LNCaP clone FGC (cell line): ENCODE measurements around the gene PSMB8.

Experiments used
- DNase-seq: peaks from one replicate; pipeline ENCODE4 v3.0.0-alpha.2; 2011; ENCODE audit warnings: low read depth
- H3K4me3 ChIP-seq: 2 replicates; pipeline ENCODE4 v1.5.1; 2011; ENCODE audit warnings: mild to moderate bottlenecking, low read depth, low read length, control low read depth
- TF ChIP-seq, protein P1 (sequence below): IDR thresholded peaks from 2 replicates; pipeline ENCODE4 v1.5.1; 2012; ENCODE audit warnings: mild to moderate bottlenecking; ENCODE audit not compliant: control insufficient read depth, insufficient read depth; ENCODE audit errors: extremely low read depth

PSMB8 gene

DNA sequence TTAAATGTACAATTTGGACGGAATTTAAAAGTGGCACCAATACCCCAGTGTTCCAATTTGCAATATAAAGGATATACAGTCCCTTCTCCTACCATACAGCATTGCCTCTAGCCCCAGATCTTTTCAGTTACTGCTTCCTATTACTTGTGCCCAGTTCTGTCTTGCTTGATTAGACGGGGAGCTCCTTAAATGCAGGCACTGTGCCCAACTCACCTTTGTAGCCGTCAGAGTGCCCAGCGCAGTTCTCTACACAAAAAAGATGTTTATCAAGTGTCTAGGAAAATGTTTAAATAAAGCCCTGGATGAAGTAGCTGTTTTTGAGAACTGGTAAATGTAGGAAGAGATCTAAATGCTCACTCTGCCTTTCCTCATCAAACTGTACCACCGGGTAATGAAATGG is 12.9 kb downstream of the PSMB8 start:
- TF ChIP-seq, protein P1, sequence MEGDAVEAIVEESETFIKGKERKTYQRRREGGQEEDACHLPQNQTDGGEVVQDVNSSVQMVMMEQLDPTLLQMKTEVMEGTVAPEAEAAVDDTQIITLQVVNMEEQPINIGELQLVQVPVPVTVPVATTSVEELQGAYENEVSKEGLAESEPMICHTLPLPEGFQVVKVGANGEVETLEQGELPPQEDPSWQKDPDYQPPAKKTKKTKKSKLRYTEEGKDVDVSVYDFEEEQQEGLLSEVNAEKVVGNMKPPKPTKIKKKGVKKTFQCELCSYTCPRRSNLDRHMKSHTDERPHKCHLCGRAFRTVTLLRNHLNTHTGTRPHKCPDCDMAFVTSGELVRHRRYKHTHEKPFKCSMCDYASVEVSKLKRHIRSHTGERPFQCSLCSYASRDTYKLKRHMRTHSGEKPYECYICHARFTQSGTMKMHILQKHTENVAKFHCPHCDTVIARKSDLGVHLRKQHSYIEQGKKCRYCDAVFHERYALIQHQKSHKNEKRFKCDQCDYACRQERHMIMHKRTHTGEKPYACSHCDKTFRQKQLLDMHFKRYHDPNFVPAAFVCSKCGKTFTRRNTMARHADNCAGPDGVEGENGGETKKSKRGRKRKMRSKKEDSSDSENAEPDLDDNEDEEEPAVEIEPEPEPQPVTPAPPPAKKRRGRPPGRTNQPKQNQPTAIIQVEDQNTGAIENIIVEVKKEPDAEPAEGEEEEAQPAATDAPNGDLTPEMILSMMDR = no peak
- no peak for DNase-seq

DNA sequence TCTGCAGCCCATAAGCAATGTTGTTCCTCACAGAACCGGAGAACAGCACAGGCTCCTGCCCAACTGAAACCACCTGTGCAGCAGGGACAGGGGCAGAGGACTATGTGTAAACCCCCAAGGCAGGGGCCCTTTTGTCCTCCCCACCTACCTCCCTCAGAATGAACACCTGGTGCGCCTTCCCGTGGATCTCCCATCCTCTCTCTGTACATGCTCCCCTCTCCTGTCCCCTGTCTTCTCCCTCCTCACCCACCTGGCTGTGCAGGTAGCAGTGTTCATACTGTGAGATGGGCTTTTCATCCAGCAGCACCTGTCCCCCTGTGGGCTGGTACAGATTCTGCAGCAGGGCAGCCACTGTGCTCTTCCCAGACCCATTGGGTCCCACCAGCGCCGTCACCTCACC is 13.8 kb downstream of the PSMB8 start:
- H3K4me3 ChIP-seq = no peak overlapping the region
- TF ChIP-seq, protein P1 = no peak
- no peak for DNase-seq

More for the DNA sequence above, 12.9 kb downstream of the PSMB8 start:
- no peak overlapping the region for H3K4me3 ChIP-seq

DNA sequence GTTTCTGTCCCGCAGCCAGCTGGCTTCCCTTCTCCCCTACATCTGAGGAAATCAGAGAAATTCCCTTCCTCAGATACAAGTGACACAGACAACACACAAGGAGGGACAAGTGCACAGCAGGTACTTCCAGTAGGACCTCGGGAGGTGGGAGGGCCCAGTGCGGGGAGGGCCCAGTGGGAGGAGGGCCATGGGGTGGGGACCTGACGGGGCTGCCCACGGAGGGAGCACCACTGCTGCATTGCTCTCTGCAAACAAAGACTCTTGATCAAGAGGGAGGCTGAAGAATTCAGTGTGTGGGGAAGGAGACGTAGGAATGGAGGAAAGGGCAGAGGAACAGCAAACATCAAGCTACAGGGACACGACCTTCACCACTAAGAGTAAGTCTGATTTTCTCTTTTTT is 14.4 kb downstream of the PSMB8 start:
- TF ChIP-seq, protein P1 = no peak
- no peak for DNase-seq
- no peak overlapping the region for H3K4me3 ChIP-seq

DNA sequence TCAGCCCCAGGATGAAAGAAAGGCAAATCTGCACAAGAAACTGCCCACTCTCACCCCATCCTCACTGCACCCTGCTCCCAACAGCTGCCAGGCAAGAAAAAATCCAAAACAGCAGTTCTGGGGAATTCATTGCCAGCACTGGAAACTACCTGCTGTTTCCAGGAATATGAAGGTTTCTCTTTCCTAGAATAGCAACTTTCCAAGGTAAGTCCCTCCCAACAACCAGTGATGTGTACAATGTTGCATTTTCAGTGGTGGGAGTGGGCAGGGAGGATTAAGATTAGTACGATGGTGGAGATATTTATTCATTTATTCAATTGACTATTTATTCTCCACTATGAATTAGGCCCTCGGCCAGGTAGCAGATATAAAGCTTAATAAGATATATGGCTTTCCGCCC is 16.8 kb downstream of the PSMB8 start:
- TF ChIP-seq, protein P1 = no peak
- no peak overlapping the region for H3K4me3 ChIP-seq
- no peak for DNase-seq

DNA sequence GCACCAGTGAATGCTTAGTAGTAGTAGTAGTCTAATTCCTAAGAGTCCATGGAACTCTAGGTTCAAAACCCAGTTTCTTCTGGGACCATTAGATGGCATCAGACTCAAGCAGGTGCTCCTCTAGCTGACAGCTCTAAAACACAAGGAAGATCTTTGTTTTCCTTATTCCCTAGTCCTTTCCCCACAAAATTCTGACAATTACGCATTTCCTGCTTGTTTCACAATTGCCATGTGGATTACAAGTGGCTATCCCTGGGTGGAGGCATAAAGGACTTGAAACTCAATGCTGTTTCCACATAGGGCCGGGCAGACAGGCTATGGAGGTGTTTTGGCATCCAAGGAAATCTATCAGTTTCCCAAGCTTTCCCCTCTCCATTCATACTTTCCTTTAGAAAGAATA is 17.9 kb downstream of the PSMB8 start:
- DNase-seq = no peak
- TF ChIP-seq, protein P1 = peak; percentile 64
- no peak overlapping the region for H3K4me3 ChIP-seq

DNA sequence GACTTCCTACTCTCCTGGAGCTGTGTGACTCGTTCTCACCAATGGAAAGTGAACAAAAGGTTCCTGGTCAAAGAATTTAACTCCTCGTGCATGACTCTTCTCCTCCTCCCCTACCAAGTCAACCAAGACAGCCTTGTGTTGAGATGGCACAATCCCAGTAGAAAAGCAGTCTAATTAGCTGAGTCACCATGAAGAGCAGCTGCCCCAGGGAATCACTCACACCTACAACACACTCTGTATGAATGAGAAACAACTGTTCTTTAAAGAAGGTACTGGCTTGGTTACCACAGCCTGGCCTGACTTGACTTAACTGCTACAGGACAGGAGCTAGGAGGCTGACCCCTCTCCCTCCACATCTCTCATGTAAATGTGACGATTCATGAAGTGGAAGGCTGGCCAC is 24.1 kb downstream of the PSMB8 start:
- TF ChIP-seq, protein P1 = no peak
- no peak for DNase-seq
- H3K4me3 ChIP-seq = no peak overlapping the region

DNA sequence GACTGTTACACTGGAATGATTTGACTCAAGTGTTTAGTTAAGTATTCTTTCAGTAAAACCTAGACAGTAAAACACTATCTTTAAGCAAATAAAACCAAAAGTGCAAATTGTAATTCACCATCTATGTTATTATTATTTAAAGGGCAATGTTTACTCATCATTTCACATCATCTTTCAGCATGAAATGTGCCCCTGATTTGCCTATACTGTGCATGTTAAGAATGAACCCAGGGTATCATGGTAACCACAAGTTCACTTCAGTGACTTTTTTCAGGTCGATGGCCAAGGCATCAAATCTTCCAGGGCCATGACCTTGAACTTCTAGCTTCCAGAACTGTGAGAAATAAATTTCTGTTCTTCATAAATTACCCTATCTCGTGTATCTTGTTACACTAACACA is 25.0 kb downstream of the PSMB8 start:
- TF ChIP-seq, protein P1 = no peak
- H3K4me3 ChIP-seq = no peak overlapping the region
- DNase-seq = no peak
